GM23338 (cell line): ENCODE data around the gene ABCC10. TPM values are rescaled to one million over a fixed set of nuclear protein-coding genes. Genes with fewer than 3 reads are reported as not detected.

Experiments
- ATAC-seq: fragments of 200-7000 bp; cut with Tn5 transposase; 3 replicates; pipeline ENCODE4 v1.9.1; 2020
- DNase-seq: peaks from one replicate; pipeline ENCODE4 v3.0.0-alpha.2; 2015; ENCODE audit warnings: low spot score
- H2AFZ ChIP-seq: fragments of 200-600 bp; sonication (generic); 2 replicates; pipeline ENCODE4 v1.8.0; 2016; ENCODE audit warnings: antibody characterized with exemption, mild to moderate bottlenecking, moderate library complexity
- H3F3A ChIP-seq: fragments of 200-600 bp; sonication (generic); replicated peaks from 2 replicates; pipeline ENCODE4 v1.8.0; 2017; ENCODE audit warnings: antibody characterized with exemption, mixed run types, low read depth
- H3K27ac ChIP-seq: fragments of 200-600 bp; sonication (generic); 2 replicates; pipeline ENCODE4 v1.6.1; 2016; ENCODE audit warnings: low read depth
- H3K27me3 ChIP-seq: fragments of 200-600 bp; sonication (generic); 2 replicates; pipeline ENCODE4 v1.8.0; 2016; ENCODE audit warnings: mild to moderate bottlenecking, mixed run types, moderate library complexity; ENCODE audit not compliant: insufficient read depth
- H3K36me3 ChIP-seq: fragments of 200-600 bp; sonication (generic); 2 replicates; pipeline ENCODE4 v1.8.0; 2016; ENCODE audit warnings: mild to moderate bottlenecking; ENCODE audit not compliant: insufficient read depth
- H3K4me1 ChIP-seq: fragments of 200-600 bp; sonication (generic); 2 replicates; pipeline ENCODE4 v1.8.0; 2016; ENCODE audit warnings: mild to moderate bottlenecking, moderate library complexity; ENCODE audit not compliant: insufficient read depth
- H3K4me2 ChIP-seq: fragments of 200-600 bp; sonication (generic); 2 replicates; pipeline ENCODE4 v1.7.1; 2017; ENCODE audit warnings: mixed run types
- H3K4me3 ChIP-seq: fragments of 200-600 bp; sonication (generic); 2 replicates; pipeline ENCODE4 v1.6.1; 2016; ENCODE audit warnings: mixed run types
- H3K79me2 ChIP-seq: fragments of 200-600 bp; sonication (generic); replicated peaks from 2 replicates; pipeline ENCODE4 v1.8.0; 2017; ENCODE audit warnings: mild to moderate bottlenecking; ENCODE audit not compliant: insufficient read depth
- H3K9me2 ChIP-seq: fragments of 200-600 bp; sonication (generic); 2 replicates; pipeline ENCODE4 v1.8.0; 2017; ENCODE audit not compliant: insufficient read depth
- H4K20me1 ChIP-seq: fragments of 200-600 bp; sonication (generic); replicated peaks from 2 replicates; pipeline ENCODE4 v1.8.0; 2017; ENCODE audit warnings: mild to moderate bottlenecking; ENCODE audit not compliant: insufficient read depth
- H3K27ac Mint-ChIP-seq: 2 replicates; pipeline ENCODE4 v1.8.0; 2020; ENCODE audit warnings: inconsistent platforms, mild to moderate bottlenecking, moderate library complexity, mixed read lengths
- H3K27me3 Mint-ChIP-seq: 3 replicates; pipeline ENCODE4 v1.8.0; 2022; ENCODE audit warnings: low read depth, mild to moderate bottlenecking, moderate library complexity, mixed read lengths, inconsistent platforms; ENCODE audit not compliant: insufficient read depth, poor library complexity
- H3K36me3 Mint-ChIP-seq: 3 replicates; pipeline ENCODE4 v1.8.0; 2021; ENCODE audit warnings: low read depth, mild to moderate bottlenecking, inconsistent platforms, moderate library complexity, mixed read lengths
- H3K4me1 Mint-ChIP-seq: 3 replicates; pipeline ENCODE4 v1.8.0; 2020; ENCODE audit warnings: mild to moderate bottlenecking, inconsistent platforms, mixed read lengths
- H3K4me3 Mint-ChIP-seq: 3 replicates; pipeline ENCODE4 v1.8.0; 2021; ENCODE audit warnings: moderate library complexity, mild to moderate bottlenecking, inconsistent platforms, mixed read lengths
- H3K9me3 Mint-ChIP-seq: 3 replicates; pipeline ENCODE4 v1.8.0; 2020; ENCODE audit warnings: moderate library complexity, mild to moderate bottlenecking, inconsistent platforms, mixed read lengths
- CREB1 ChIP-seq: fragments of 250-450 bp; sonication (Bioruptor Pico); IDR thresholded peaks from 2 replicates; pipeline ENCODE4 v1.5.0; 2020; ENCODE audit warnings: low read depth, mild to moderate bottlenecking, moderate library complexity
- CTCF ChIP-seq, 2 experiments: fragments of 200-600 bp in 1 of 2; sonication (generic) in 1 of 2; conservative IDR thresholded peaks; 2 replicates each; pipeline versions ENCODE4 v1.5.1 to v1.6.1; 2016 to 2017; ENCODE audit warnings: antibody characterized with exemption in 2 of 2, low read depth in 2 of 2, mild to moderate bottlenecking in 2 of 2, moderate library complexity in 1 of 2
- ETS1 ChIP-seq: IDR thresholded peaks from 2 replicates; pipeline ENCODE4 v1.6.1; 2016; ENCODE audit warnings: antibody characterized with exemption
- EZH2 ChIP-seq: fragments of 200-600 bp; sonication (generic); IDR thresholded peaks from one replicate; pipeline ENCODE4 v1.8.0; 2017; ENCODE audit warnings: antibody characterized with exemption, mild to moderate bottlenecking, low read depth; ENCODE audit not compliant: unreplicated experiment
- EZH2phosphoT487 ChIP-seq: fragments of 200-600 bp; sonication (generic); IDR thresholded peaks from one replicate; pipeline ENCODE4 v1.8.1; 2018; ENCODE audit warnings: antibody characterized with exemption; ENCODE audit not compliant: unreplicated experiment
- JUNB ChIP-seq: IDR thresholded peaks from one replicate; pipeline ENCODE4 v1.6.1; 2016; ENCODE audit warnings: antibody characterized with exemption; ENCODE audit not compliant: unreplicated experiment
- NANOG ChIP-seq: IDR thresholded peaks from 2 replicates; pipeline ENCODE4 v1.6.1; 2016; ENCODE audit warnings: antibody characterized with exemption, borderline replicate concordance
- POLR2AphosphoS5 ChIP-seq: IDR thresholded peaks from 2 replicates; pipeline ENCODE4 v1.6.1; 2016; ENCODE audit warnings: antibody characterized with exemption, low read depth
- REST ChIP-seq: IDR thresholded peaks from one replicate; pipeline ENCODE4 v1.6.1; 2018; ENCODE audit warnings: antibody characterized with exemption; ENCODE audit not compliant: unreplicated experiment
- STAT1 ChIP-seq: IDR thresholded peaks from one replicate; pipeline ENCODE4 v1.6.1; 2016; ENCODE audit warnings: antibody characterized with exemption; ENCODE audit not compliant: unreplicated experiment
- ZNF114 ChIP-seq: fragments of 250-450 bp; sonication (Bioruptor Pico); IDR thresholded peaks from 2 replicates; pipeline ENCODE4 v1.5.0; 2020; ENCODE audit warnings: mild to moderate bottlenecking, moderate library complexity
- ZNF331 ChIP-seq: fragments of 250-450 bp; sonication (Bioruptor Pico); IDR thresholded peaks from 2 replicates; pipeline ENCODE4 v1.5.0; 2020; ENCODE audit warnings: low read depth, mild to moderate bottlenecking, moderate library complexity
- ZNF462 ChIP-seq: fragments of 250-450 bp; sonication (Bioruptor Pico); IDR thresholded peaks from 2 replicates; pipeline ENCODE4 v1.5.0; 2020; ENCODE audit warnings: mild to moderate bottlenecking, moderate library complexity
- polyA plus RNA-seq: library from polyadenylated mRNA; unstranded; fragments of >200 nt; fragmentation: Nextera tagmentation; extraction: Ambion mirVana; gene quantifications from 2 replicates; pipeline ENCODE4 v1.2.1, GENCODE V29; 2016
- total RNA-seq: library from RNA; depleted of rRNA; stranded (reverse); fragments of >200 nt; shearing (Covaris generic); gene quantifications from 2 replicates; pipeline ENCODE4 v1.2.3, GENCODE V29; 2014

Gene ABCC10
- total and polyA plus RNA-seq, 2 experiments from 2014 or later, result 16.9 to 17.5 TPM

GRCh38 chr6:43401730-43402129 lies 25.6 kb upstream of the ABCC10 start:
- H3K9me3 Mint-ChIP-seq, result no peaks in the 10 kb centered on the region
- DNase-seq (no peak), ATAC-seq (no peak)
- no peaks in the 10 kb centered on the region for H3F3A ChIP-seq
- no peaks in the 10 kb centered on the region for H4K20me1 ChIP-seq
- H2AFZ ChIP-seq, result no peak overlapping the region
- no peak overlapping the region for H3K4me3 ChIP-seq
- no peaks in the 10 kb centered on the region for H3K4me1 ChIP-seq
- H3K79me2 ChIP-seq, result no peaks in the 10 kb centered on the region
- H3K36me3 ChIP-seq, result no peaks in the 10 kb centered on the region
- H3K27ac ChIP-seq, result no peak overlapping the region
- H3K27ac Mint-ChIP-seq, result no peak overlapping the region
- H3K9me2 ChIP-seq, result no peaks in the 10 kb centered on the region
- H3K36me3 Mint-ChIP-seq, result no peaks in the 10 kb centered on the region; the same call in 2 of the 3 replicates
- TF ChIP-seq CTCF (conservative IDR thresholded peaks at IDR 0.05; ENCODE audit: low read depth in 2 of 2), result no peak
- no peak for TF ChIP-seq EZH2
- no peak for TF ChIP-seq REST
- TF ChIP-seq ZNF462 (CRISPR knock-in tag), result no peak
- TF ChIP-seq EZH2phosphoT487, result no peak
- no peak for TF ChIP-seq ZNF114 (CRISPR knock-in tag)
- TF ChIP-seq JUNB, result no peak
- no peak for TF ChIP-seq POLR2AphosphoS5
- no peak for TF ChIP-seq STAT1
- TF ChIP-seq NANOG, result no peak
- TF ChIP-seq ZNF331 (CRISPR knock-in tag), result no peak
- no peak for TF ChIP-seq CREB1
- TF ChIP-seq ETS1, result no peak
- H3K4me1 Mint-ChIP-seq, result peaks cover 5% of the 10 kb centered on the region; the same call in 2 of the 3 replicates
- no peak overlapping the region for H3K4me2 ChIP-seq
- no peak overlapping the region for H3K4me3 Mint-ChIP-seq
- peaks cover 5% of the 10 kb centered on the region for H3K27me3 Mint-ChIP-seq
- H3K27me3 ChIP-seq, result no peaks in the 10 kb centered on the region
